ENCODE measurements around the gene STUM.
"Not testable (repeated sequence)": the region's sequence is repeated elsewhere in the genome, so short reads cannot be mapped to it uniquely, and the experiment has no call there.

STUM gene

GRCh38 chr1:226617109-226617508, 68.5 kb downstream of the STUM start:
- Mint-ChIP-seq H3K4me1 (ENCODE audit: low read depth) (no peaks in the 10 kb centered on the region), H3K4me3 (no peak overlapping the region), H3K36me3 (ENCODE audit: low read depth) (no peaks in the 10 kb centered on the region), H3K27me3 (ENCODE audit: low read depth) (peaks cover 17% of the 10 kb centered on the region), H3K27ac (no peak overlapping the region), H3K9me3 (peaks cover 8% of the 10 kb centered on the region)
- DNase-seq (ENCODE audit: low spot score) = no peak

GRCh38 chr1:226617719-226618118, 69.2 kb downstream of the STUM start:
- not testable (repeated sequence) for H3K4me3 Mint-ChIP-seq

GRCh38 chr1:226618380-226618779, 69.8 kb downstream of the STUM start:
- peaks cover 21% of the 10 kb centered on the region for H3K27me3 Mint-ChIP-seq (ENCODE audit: low read depth)
- DNase-seq (ENCODE audit: low spot score) = no peak
- H3K4me3 Mint-ChIP-seq = no peak overlapping the region

More at GRCh38 chr1:226617719-226618118, 69.2 kb downstream of the STUM start:
- H3K27ac Mint-ChIP-seq; H3K36me3 Mint-ChIP-seq (ENCODE audit: low read depth); DNase-seq (ENCODE audit: low spot score); H3K4me1 Mint-ChIP-seq (ENCODE audit: low read depth): not testable (repeated sequence)
- H3K9me3 Mint-ChIP-seq = peaks cover 11% of the 10 kb centered on the region
- H3K27me3 Mint-ChIP-seq (ENCODE audit: low read depth) = peaks cover 21% of the 10 kb centered on the region

GRCh38 chr1:226619031-226619430, 70.5 kb downstream of the STUM start:
- no peak for DNase-seq (ENCODE audit: low spot score)
- Mint-ChIP-seq H3K4me1 (ENCODE audit: low read depth) (no peaks in the 10 kb centered on the region), H3K27me3 (ENCODE audit: low read depth) (peaks cover 21% of the 10 kb centered on the region), H3K27ac (no peak overlapping the region), H3K36me3 (ENCODE audit: low read depth) (no peaks in the 10 kb centered on the region), H3K4me3 (no peak overlapping the region), H3K9me3 (peaks cover 11% of the 10 kb centered on the region)

More at GRCh38 chr1:226618380-226618779, 69.8 kb downstream of the STUM start:
- H3K4me1 Mint-ChIP-seq (ENCODE audit: low read depth) = no peaks in the 10 kb centered on the region
- H3K9me3 Mint-ChIP-seq = peaks cover 11% of the 10 kb centered on the region
- H3K36me3 Mint-ChIP-seq (ENCODE audit: low read depth) = no peaks in the 10 kb centered on the region
- no peak overlapping the region for H3K27ac Mint-ChIP-seq

GRCh38 chr1:226622012-226622411, 73.4 kb downstream of the STUM start:
- H3K9me3 Mint-ChIP-seq = peaks cover 11% of the 10 kb centered on the region
- no peak for DNase-seq (ENCODE audit: low spot score)
- H3K36me3 Mint-ChIP-seq (ENCODE audit: low read depth) = peaks cover 5% of the 10 kb centered on the region
- peaks cover 11% of the 10 kb centered on the region for H3K4me1 Mint-ChIP-seq (ENCODE audit: low read depth)
- no peak overlapping the region for H3K27ac Mint-ChIP-seq
- H3K27me3 Mint-ChIP-seq (ENCODE audit: low read depth) = peaks cover 21% of the 10 kb centered on the region
- no peak overlapping the region for H3K4me3 Mint-ChIP-seq

GRCh38 chr1:226624526-226624925, 76.0 kb downstream of the STUM start:
- H3K27ac Mint-ChIP-seq = no peak overlapping the region
- DNase-seq (ENCODE audit: low spot score) = no peak
- no peak overlapping the region for H3K4me3 Mint-ChIP-seq
- peaks cover 15% of the 10 kb centered on the region for H3K27me3 Mint-ChIP-seq (ENCODE audit: low read depth)
- H3K9me3 Mint-ChIP-seq = peaks cover 11% of the 10 kb centered on the region
- peaks cover 5% of the 10 kb centered on the region for H3K36me3 Mint-ChIP-seq (ENCODE audit: low read depth)
- peaks cover 15% of the 10 kb centered on the region for H3K4me1 Mint-ChIP-seq (ENCODE audit: low read depth)

GRCh38 chr1:226625326-226625725, 76.8 kb downstream of the STUM start:
- Mint-ChIP-seq H3K4me1 (ENCODE audit: low read depth) (peaks cover 15% of the 10 kb centered on the region), H3K9me3 (peaks cover 11% of the 10 kb centered on the region), H3K27me3 (ENCODE audit: low read depth) (peaks cover 14% of the 10 kb centered on the region), H3K4me3 (no peak overlapping the region), H3K36me3 (ENCODE audit: low read depth) (peaks cover 5% of the 10 kb centered on the region), H3K27ac (no peak overlapping the region)
- DNase-seq (ENCODE audit: low spot score) = no peak

GRCh38 chr1:226625832-226626576, 77.4 kb downstream of the STUM start:
- peak overlapping the region; percentile 49 for H3K27ac Mint-ChIP-seq
- H3K9me3 Mint-ChIP-seq = peaks cover 9% of the 10 kb centered on the region
- H3K36me3 Mint-ChIP-seq (ENCODE audit: low read depth) = peaks cover 5% of the 10 kb centered on the region
- H3K4me3 Mint-ChIP-seq = peak overlapping the region; percentile 48
- H3K27me3 Mint-ChIP-seq (ENCODE audit: low read depth) = peaks cover 14% of the 10 kb centered on the region
- DNase-seq (ENCODE audit: low spot score) = no peak
- H3K4me1 Mint-ChIP-seq (ENCODE audit: low read depth) = peaks cover 15% of the 10 kb centered on the region

GRCh38 chr1:226626577-226626956, 78.0 kb downstream of the STUM start:
- DNase-seq (ENCODE audit: low spot score) = peak; percentile 82
- peaks cover 9% of the 10 kb centered on the region for H3K27me3 Mint-ChIP-seq (ENCODE audit: low read depth)
- H3K9me3 Mint-ChIP-seq = peaks cover 8% of the 10 kb centered on the region
- peak overlapping the region; percentile 48 for H3K4me3 Mint-ChIP-seq
- peaks cover 6% of the 10 kb centered on the region for H3K36me3 Mint-ChIP-seq (ENCODE audit: low read depth)
- peaks cover 15% of the 10 kb centered on the region for H3K4me1 Mint-ChIP-seq (ENCODE audit: low read depth)
- peak overlapping the region; percentile 43 for H3K27ac Mint-ChIP-seq

GRCh38 chr1:226627050-226627755, 78.6 kb downstream of the STUM start:
- no peak overlapping the region for H3K4me3 Mint-ChIP-seq
- H3K27ac Mint-ChIP-seq = peak overlapping the region; percentile 43
- peaks cover 16% of the 10 kb centered on the region for H3K4me1 Mint-ChIP-seq (ENCODE audit: low read depth)
- H3K27me3 Mint-ChIP-seq (ENCODE audit: low read depth) = peaks cover 3% of the 10 kb centered on the region
- peaks cover 2% of the 10 kb centered on the region for H3K9me3 Mint-ChIP-seq
- no peak for DNase-seq (ENCODE audit: low spot score)
- H3K36me3 Mint-ChIP-seq (ENCODE audit: low read depth) = peaks cover 10% of the 10 kb centered on the region

- Mint-ChIP-seq H3K4me1 (ENCODE audit: low read depth) (peaks cover 22% of the 10 kb centered on the region), H3K9me3 (no peaks in the 10 kb centered on the region), H3K4me3 (no peak overlapping the region), H3K27ac (no peak overlapping the region), H3K36me3 (ENCODE audit: low read depth) (peaks cover 14% of the 10 kb centered on the region), H3K27me3 (ENCODE audit: low read depth) (no peaks in the 10 kb centered on the region)
- peak; percentile 52 for DNase-seq (ENCODE audit: low spot score)
These were observed 79.5 kb downstream of the STUM start for GRCh38 chr1:226627924-226628611.

GRCh38 chr1:226628612-226629155, 80.1 kb downstream of the STUM start:
- DNase-seq (ENCODE audit: low spot score) = no peak
- Mint-ChIP-seq H3K4me3 (no peak overlapping the region), H3K36me3 (ENCODE audit: low read depth) (peaks cover 20% of the 10 kb centered on the region)

GRCh38 chr1:226629210-226629895, 80.8 kb downstream of the STUM start:
- Mint-ChIP-seq H3K36me3 (ENCODE audit: low read depth) (peaks cover 23% of the 10 kb centered on the region), H3K4me3 (no peak overlapping the region)
- DNase-seq (ENCODE audit: low spot score) = no peak

More at GRCh38 chr1:226628612-226629155, 80.1 kb downstream of the STUM start:
- Mint-ChIP-seq H3K27me3 (ENCODE audit: low read depth) (no peaks in the 10 kb centered on the region), H3K27ac (no peak overlapping the region), H3K9me3 (no peaks in the 10 kb centered on the region), H3K4me1 (ENCODE audit: low read depth) (peaks cover 25% of the 10 kb centered on the region)

More at GRCh38 chr1:226629210-226629895, 80.8 kb downstream of the STUM start:
- Mint-ChIP-seq H3K27ac (no peak overlapping the region), H3K4me1 (ENCODE audit: low read depth) (peaks cover 28% of the 10 kb centered on the region), H3K27me3 (ENCODE audit: low read depth) (no peaks in the 10 kb centered on the region), H3K9me3 (no peaks in the 10 kb centered on the region)

Data from T-helper 2 cell treated with Interferon-gamma antibody and Interleukin-4, amounts not matched to agents 5 μg/mL and 100 μg/mL, for 36 hours (primary cell).